GM12878 (cell line): Measurements from ENCODE around the gene MSH5. TPM values are rescaled to one million over a fixed set of nuclear protein-coding genes. Genes with fewer than 3 reads are reported as not detected.

Experiments
- BACH1 ChIP-seq: fragments of 450-650 bp; IDR thresholded peaks from 2 replicates; pipeline ENCODE4 v1.6.1; 2017; ENCODE audit warnings: mild to moderate bottlenecking, borderline replicate concordance
- DPF2 ChIP-seq: fragments of 450-650 bp; IDR thresholded peaks from 2 replicates; pipeline ENCODE4 v1.6.1; 2017; ENCODE audit warnings: mild to moderate bottlenecking
- ESRRA ChIP-seq: IDR thresholded peaks from 2 replicates; pipeline ENCODE4 v1.6.1; 2012; ENCODE audit warnings: mild to moderate bottlenecking, low read length, improper control_type of control experiment
- EZH2 ChIP-seq: IDR thresholded peaks from 2 replicates; pipeline ENCODE4 v1.6.1; 2012; ENCODE audit warnings: low read depth, mild to moderate bottlenecking, control low read depth, inconsistent platforms, low read length, borderline replicate concordance; ENCODE audit not compliant: control insufficient read depth
- JUND ChIP-seq: IDR thresholded peaks from 2 replicates; pipeline ENCODE4 v1.6.1; 2012; ENCODE audit warnings: low read depth, mild to moderate bottlenecking, low read length, improper control_type of control experiment, moderate library complexity
- LARP7 ChIP-seq: fragments of 450-650 bp; IDR thresholded peaks from 2 replicates; pipeline ENCODE4 v1.6.1; 2017; ENCODE audit warnings: mild to moderate bottlenecking
- MTA3 ChIP-seq: IDR thresholded peaks from 2 replicates; pipeline ENCODE4 v1.6.1; 2012; ENCODE audit warnings: low read length, inconsistent platforms, borderline replicate concordance
- MYB ChIP-seq: fragments of 150-350 bp; IDR thresholded peaks from 2 replicates; pipeline ENCODE4 v1.6.1; 2014; ENCODE audit warnings: mild to moderate bottlenecking, low read depth, low read length, borderline replicate concordance
- NBN ChIP-seq: fragments of 450-650 bp; IDR thresholded peaks from 2 replicates; pipeline ENCODE4 v1.6.1; 2016
- NR2C1 ChIP-seq: fragments of 450-650 bp; IDR thresholded peaks from 2 replicates; pipeline ENCODE4 v1.6.1; 2017; ENCODE audit warnings: antibody characterized with exemption, mild to moderate bottlenecking, moderate library complexity
- NRF1 ChIP-seq: conservative IDR thresholded peaks from 2 replicates; pipeline ENCODE4 v1.6.1; 2011; ENCODE audit warnings: mild to moderate bottlenecking, low read depth, low read length, improper control_type of control experiment
- POLR2AphosphoS5 ChIP-seq: IDR thresholded peaks from 2 replicates; pipeline ENCODE4 v1.6.1; 2011; ENCODE audit warnings: mild to moderate bottlenecking, low read length, inconsistent platforms
- RAD21 ChIP-seq: IDR thresholded peaks from 2 replicates; pipeline ENCODE4 v1.6.1; 2011; ENCODE audit warnings: mild to moderate bottlenecking, low read depth, low read length, moderate library complexity; ENCODE audit not compliant: insufficient read depth
- RELA ChIP-seq: fragments of 450-650 bp; IDR thresholded peaks from 2 replicates; pipeline ENCODE4 v1.8.0; 2014; ENCODE audit warnings: borderline replicate concordance; ENCODE audit not compliant: partially characterized antibody
- TCF12 ChIP-seq: IDR thresholded peaks from 2 replicates; pipeline ENCODE4 v1.6.1; 2011; ENCODE audit warnings: low read depth, mild to moderate bottlenecking, low read length
- ZNF274 ChIP-seq: IDR thresholded peaks from one replicate; pipeline ENCODE4 v1.8.0; 2011; ENCODE audit not compliant: insufficient read length, insufficient read depth
- polyA plus RNA-seq, 11 experiments: library from polyadenylated mRNA; depleted of rRNA in 4 of 11; unstranded in 6 of 11; stranded (reverse) in 5 of 11; fragments of >200 nt; fragmentation: Nextera tagmentation in 4 of 11; fragmentation: Illumina TruSeq in 1 of 11; extraction: Ambion mirVana in 4 of 11; extraction: Trizol in 1 of 11; gene quantifications; 1 replicate in 1 of 11; 2 replicates in 10 of 11; pipeline versions ENCODE4 v1.2.1 to v1.2.3, GENCODE V29; 2011 to 2016; ENCODE audit warnings: inconsistent platforms in 2 of 11, missing spikeins in 2 of 11, low read depth in 1 of 11
- total RNA-seq, 4 experiments: library from RNA; depleted of rRNA in 3 of 4; stranded (reverse); fragments of >200 nt in 3 of 4; fragmentation: Illumina TruSeq in 1 of 4; extraction: Trizol in 1 of 4; gene quantifications; 2 replicates each; pipeline versions ENCODE4 v1.2.1 to v1.2.3, GENCODE V29; 2013 to 2021
- TF ChIP-seq, protein P1 (sequence below): IDR thresholded peaks from 2 replicates; pipeline ENCODE4 v1.6.1; 2012; ENCODE audit warnings: low read depth, low read length, improper control_type of control experiment
- TF ChIP-seq, protein P2 (sequence below): IDR thresholded peaks from 2 replicates; pipeline ENCODE4 v1.6.1; 2012; ENCODE audit warnings: improper control_type of control experiment, low read depth, low read length; ENCODE audit not compliant: insufficient replicate concordance
- TF ChIP-seq, protein P3 (sequence below): IDR thresholded peaks from 2 replicates; pipeline ENCODE4 v1.6.1; 2011; ENCODE audit warnings: borderline replicate concordance, low read depth, mild to moderate bottlenecking, moderate library complexity, low read length; ENCODE audit not compliant: insufficient read depth, poor library complexity, severe bottlenecking

MSH5 gene
- total and polyA plus RNA-seq, 10 of the 15 experiments (the other 5 are each of a cell fraction or from before 2014, with no cell fraction given), result 9.1 to 52.7 (median 30.0) TPM

DNA sequence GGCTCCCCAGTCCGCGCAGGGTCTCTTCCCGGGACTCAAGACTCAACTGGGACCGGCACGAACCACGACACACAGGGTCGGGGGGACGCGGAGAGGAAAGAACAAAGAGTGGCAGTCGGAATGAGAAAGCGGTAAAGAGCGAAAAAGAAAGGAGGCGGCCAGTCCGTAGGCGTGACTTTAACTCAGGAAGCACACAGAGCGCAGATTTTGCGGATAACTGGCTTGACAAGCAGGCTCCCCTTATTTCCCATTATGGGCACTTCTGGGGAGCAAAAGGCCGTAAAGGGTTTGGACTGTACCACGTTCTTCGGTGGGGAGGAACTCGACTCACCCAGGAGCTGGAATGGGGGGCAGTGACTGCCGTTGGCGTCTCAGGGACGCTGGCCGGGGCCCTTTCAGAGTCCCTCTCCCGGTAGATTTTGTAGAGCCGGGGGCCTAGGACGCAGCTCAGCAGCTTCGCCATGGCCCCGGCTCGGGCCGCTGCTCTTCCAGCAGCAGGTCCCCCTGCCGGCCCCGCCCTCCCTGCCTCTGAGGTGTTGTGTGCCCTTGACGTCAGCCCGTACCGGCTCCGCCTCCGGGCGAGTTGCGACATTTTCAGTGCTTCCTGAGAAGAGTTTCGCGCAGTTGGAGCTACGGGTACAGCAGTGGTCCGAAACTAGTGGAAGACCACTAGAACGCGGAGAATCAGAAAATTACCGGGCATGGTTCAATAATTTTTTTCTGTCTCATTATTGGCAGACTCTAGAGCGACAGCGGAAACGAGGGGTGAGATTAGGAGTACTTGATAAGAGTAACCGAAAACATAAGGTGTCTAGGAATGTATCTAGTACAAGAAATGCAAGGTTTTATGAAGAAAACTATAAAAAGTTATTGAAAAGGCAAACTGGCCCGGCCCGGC is 36.7 kb upstream of the MSH5 start, which contains the start of gene ABHD16A (continued):
- TF ChIP-seq NBN (peak; percentile 76), ESRRA (no peak), LARP7 (0 out of 2 replicates have a peak, but pooled peaks have one; percentile 56), BACH1 (0 out of 2 replicates have a peak, but pooled peaks have one; percentile 8), EZH2 (no peak), DPF2 (peak; percentile 41; the same call in 1 of the 2 replicates), NR2C1 (no peak), RAD21 (no peak), MYB (no peak), JUND (peak; percentile 96), MTA3 (no peak), NRF1 (no peak), RELA (no peak), POLR2AphosphoS5 (peak; percentile 82), TCF12 (no peak), ZNF274 (no peak)
- TF ChIP-seq, protein P1, sequence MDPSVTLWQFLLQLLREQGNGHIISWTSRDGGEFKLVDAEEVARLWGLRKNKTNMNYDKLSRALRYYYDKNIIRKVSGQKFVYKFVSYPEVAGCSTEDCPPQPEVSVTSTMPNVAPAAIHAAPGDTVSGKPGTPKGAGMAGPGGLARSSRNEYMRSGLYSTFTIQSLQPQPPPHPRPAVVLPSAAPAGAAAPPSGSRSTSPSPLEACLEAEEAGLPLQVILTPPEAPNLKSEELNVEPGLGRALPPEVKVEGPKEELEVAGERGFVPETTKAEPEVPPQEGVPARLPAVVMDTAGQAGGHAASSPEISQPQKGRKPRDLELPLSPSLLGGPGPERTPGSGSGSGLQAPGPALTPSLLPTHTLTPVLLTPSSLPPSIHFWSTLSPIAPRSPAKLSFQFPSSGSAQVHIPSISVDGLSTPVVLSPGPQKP, result peak; percentile 33; the same call in 1 of the 2 replicates
- TF ChIP-seq, protein P2, sequence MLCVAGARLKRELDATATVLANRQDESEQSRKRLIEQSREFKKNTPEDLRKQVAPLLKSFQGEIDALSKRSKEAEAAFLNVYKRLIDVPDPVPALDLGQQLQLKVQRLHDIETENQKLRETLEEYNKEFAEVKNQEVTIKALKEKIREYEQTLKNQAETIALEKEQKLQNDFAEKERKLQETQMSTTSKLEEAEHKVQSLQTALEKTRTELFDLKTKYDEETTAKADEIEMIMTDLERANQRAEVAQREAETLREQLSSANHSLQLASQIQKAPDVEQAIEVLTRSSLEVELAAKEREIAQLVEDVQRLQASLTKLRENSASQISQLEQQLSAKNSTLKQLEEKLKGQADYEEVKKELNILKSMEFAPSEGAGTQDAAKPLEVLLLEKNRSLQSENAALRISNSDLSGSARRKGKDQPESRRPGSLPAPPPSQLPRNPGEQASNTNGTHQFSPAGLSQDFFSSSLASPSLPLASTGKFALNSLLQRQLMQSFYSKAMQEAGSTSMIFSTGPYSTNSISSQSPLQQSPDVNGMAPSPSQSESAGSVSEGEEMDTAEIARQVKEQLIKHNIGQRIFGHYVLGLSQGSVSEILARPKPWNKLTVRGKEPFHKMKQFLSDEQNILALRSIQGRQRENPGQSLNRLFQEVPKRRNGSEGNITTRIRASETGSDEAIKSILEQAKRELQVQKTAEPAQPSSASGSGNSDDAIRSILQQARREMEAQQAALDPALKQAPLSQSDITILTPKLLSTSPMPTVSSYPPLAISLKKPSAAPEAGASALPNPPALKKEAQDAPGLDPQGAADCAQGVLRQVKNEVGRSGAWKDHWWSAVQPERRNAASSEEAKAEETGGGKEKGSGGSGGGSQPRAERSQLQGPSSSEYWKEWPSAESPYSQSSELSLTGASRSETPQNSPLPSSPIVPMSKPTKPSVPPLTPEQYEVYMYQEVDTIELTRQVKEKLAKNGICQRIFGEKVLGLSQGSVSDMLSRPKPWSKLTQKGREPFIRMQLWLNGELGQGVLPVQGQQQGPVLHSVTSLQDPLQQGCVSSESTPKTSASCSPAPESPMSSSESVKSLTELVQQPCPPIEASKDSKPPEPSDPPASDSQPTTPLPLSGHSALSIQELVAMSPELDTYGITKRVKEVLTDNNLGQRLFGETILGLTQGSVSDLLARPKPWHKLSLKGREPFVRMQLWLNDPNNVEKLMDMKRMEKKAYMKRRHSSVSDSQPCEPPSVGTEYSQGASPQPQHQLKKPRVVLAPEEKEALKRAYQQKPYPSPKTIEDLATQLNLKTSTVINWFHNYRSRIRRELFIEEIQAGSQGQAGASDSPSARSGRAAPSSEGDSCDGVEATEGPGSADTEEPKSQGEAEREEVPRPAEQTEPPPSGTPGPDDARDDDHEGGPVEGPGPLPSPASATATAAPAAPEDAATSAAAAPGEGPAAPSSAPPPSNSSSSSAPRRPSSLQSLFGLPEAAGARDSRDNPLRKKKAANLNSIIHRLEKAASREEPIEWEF, result no peak
- TF ChIP-seq, protein P3, sequence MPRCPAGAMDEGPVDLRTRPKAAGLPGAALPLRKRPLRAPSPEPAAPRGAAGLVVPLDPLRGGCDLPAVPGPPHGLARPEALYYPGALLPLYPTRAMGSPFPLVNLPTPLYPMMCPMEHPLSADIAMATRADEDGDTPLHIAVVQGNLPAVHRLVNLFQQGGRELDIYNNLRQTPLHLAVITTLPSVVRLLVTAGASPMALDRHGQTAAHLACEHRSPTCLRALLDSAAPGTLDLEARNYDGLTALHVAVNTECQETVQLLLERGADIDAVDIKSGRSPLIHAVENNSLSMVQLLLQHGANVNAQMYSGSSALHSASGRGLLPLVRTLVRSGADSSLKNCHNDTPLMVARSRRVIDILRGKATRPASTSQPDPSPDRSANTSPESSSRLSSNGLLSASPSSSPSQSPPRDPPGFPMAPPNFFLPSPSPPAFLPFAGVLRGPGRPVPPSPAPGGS, result no peak
